OCI-LY3 (cell line): ENCODE measurements around the gene TRPV2.

ENCODE experiments used
- H2AFZ ChIP-seq: fragments of 200-600, 300-600 bp; shearing (Covaris generic); 2 replicates; pipeline ENCODE4 v1.6.0; 2014; ENCODE audit warnings: antibody characterized with exemption, low read depth, low read length
- H3K27ac ChIP-seq: fragments of 200-600, 300-600 bp; sonication (generic); 2 replicates; pipeline ENCODE4 v1.5.1; 2014; ENCODE audit warnings: mild to moderate bottlenecking, low read length, moderate library complexity, mixed read lengths
- H3K27me3 ChIP-seq: fragments of 200-600, 300-600 bp; sonication (generic); 2 replicates; pipeline ENCODE4 v1.6.1; 2014; ENCODE audit warnings: low read depth, low read length, mixed read lengths
- H3K36me3 ChIP-seq: fragments of 200-600, 300-600 bp; sonication (generic); replicated peaks from 2 replicates; pipeline ENCODE3; 2014; ENCODE audit warnings: low read depth, low read length, mixed read lengths
- H3K4me1 ChIP-seq: fragments of 300-600, 200-600 bp; sonication (generic); 2 replicates; pipeline ENCODE4 v1.6.1; 2014; ENCODE audit warnings: low read length, mixed read lengths
- H3K4me2 ChIP-seq: fragments of 200-600, 300-600 bp; sonication (generic); 2 replicates; pipeline ENCODE4 v1.6.1; 2014; ENCODE audit warnings: low read length, mixed read lengths
- H3K4me3 ChIP-seq: fragments of 300-600, 200-600 bp; sonication (generic); 2 replicates; pipeline ENCODE4 v1.5.1; 2014; ENCODE audit warnings: antibody characterized with exemption, mild to moderate bottlenecking, low read length, moderate library complexity
- H3K79me2 ChIP-seq: fragments of 300-600, 200-600 bp; shearing (Covaris generic); 2 replicates; pipeline ENCODE4 v1.6.1; 2014; ENCODE audit warnings: mild to moderate bottlenecking, low read length, mixed read lengths
- H3K9ac ChIP-seq: fragments of 300-600, 200-600 bp; shearing (Covaris generic); 2 replicates; pipeline ENCODE4 v1.6.0; 2014; ENCODE audit warnings: mild to moderate bottlenecking, low read length, moderate library complexity
- H3K9me3 ChIP-seq: fragments of 200-600, 300-600 bp; shearing (Covaris generic); 2 replicates; pipeline ENCODE4 v1.6.1; 2014; ENCODE audit warnings: low read length, mixed read lengths; ENCODE audit not compliant: insufficient read depth
- H4K20me1 ChIP-seq: fragments of 200-600, 300-600 bp; sonication (generic); 2 replicates; pipeline ENCODE4 v1.6.1; 2016; ENCODE audit warnings: low read length, mixed read lengths; ENCODE audit not compliant: insufficient read depth
- EZH2phosphoT487 ChIP-seq: fragments of 200-600 bp; shearing (Covaris generic); IDR thresholded peaks from 2 replicates; pipeline ENCODE4 v1.6.1; 2018; ENCODE audit warnings: antibody characterized with exemption, mixed run types, low read depth
- TF ChIP-seq, protein P1 (sequence below): fragments of 200-600, 300-600 bp; sonication (generic); IDR thresholded peaks from 2 replicates; pipeline ENCODE4 v1.5.1; 2014; ENCODE audit warnings: antibody characterized with exemption, low read length, low read depth

Gene TRPV2, protein sequence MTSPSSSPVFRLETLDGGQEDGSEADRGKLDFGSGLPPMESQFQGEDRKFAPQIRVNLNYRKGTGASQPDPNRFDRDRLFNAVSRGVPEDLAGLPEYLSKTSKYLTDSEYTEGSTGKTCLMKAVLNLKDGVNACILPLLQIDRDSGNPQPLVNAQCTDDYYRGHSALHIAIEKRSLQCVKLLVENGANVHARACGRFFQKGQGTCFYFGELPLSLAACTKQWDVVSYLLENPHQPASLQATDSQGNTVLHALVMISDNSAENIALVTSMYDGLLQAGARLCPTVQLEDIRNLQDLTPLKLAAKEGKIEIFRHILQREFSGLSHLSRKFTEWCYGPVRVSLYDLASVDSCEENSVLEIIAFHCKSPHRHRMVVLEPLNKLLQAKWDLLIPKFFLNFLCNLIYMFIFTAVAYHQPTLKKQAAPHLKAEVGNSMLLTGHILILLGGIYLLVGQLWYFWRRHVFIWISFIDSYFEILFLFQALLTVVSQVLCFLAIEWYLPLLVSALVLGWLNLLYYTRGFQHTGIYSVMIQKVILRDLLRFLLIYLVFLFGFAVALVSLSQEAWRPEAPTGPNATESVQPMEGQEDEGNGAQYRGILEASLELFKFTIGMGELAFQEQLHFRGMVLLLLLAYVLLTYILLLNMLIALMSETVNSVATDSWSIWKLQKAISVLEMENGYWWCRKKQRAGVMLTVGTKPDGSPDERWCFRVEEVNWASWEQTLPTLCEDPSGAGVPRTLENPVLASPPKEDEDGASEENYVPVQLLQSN

DNA sequence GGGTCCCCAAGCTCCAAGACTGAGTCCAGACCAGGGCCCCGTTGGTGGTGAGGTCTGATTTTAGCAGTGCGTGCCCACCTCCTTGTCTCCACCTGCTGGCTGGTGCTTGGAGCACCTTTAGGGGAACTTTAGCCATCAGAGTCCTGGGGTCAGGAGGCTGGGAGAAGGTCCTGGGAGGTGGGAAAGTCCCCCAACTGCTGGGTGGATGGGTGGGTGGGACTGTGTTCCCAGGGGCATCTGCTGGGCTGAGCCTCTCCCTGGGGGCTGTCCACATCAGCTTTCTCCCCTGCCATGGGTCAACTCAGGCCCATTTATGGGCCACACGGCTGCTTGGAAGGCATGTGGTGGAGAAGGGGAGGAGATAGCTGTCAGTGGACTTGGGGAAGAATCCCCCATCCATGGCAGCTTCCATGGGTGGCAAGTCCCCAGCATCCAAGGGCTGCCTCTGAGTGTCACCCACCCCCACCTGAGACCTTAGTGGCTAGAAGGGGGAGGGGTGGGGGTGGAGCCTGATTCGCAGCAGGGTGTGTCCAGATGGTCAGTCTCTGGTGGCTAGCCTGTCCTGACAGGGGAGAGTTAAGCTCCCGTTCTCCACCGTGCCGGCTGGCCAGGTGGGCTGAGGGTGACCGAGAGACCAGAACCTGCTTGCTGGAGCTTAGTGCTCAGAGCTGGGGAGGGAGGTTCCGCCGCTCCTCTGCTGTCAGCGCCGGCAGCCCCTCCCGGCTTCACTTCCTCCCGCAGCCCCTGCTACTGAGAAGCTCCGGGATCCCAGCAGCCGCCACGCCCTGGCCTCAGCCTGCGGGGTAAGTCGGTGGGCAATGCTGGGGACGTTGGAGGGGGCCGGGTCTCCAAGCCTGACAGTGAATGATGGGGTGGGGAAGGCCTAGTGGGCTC lies at the start of gene TRPV2:
TRPV2 (plus strand) TSS at position 541 of the 894 bp plus-strand sequence. CDS start 2,098 bp downstream, outside the sequence.
- H3K27ac ChIP-seq: peak within 1 kb of the TSS; percentile 94
- H3K36me3 ChIP-seq: no peaks in the 10 kb centered on the region
- H3K27me3 ChIP-seq: no peaks in the 10 kb centered on the region
- H3K79me2 ChIP-seq: peaks cover 19% of the 10 kb centered on the region
- no peaks in the 10 kb centered on the region for H4K20me1 ChIP-seq
- peaks cover 39% of the 10 kb centered on the region for H3K4me1 ChIP-seq
- no peak within 1 kb of the TSS for H2AFZ ChIP-seq
- H3K9ac ChIP-seq: peak within 1 kb of the TSS; percentile 85
- TF ChIP-seq, protein P1, sequence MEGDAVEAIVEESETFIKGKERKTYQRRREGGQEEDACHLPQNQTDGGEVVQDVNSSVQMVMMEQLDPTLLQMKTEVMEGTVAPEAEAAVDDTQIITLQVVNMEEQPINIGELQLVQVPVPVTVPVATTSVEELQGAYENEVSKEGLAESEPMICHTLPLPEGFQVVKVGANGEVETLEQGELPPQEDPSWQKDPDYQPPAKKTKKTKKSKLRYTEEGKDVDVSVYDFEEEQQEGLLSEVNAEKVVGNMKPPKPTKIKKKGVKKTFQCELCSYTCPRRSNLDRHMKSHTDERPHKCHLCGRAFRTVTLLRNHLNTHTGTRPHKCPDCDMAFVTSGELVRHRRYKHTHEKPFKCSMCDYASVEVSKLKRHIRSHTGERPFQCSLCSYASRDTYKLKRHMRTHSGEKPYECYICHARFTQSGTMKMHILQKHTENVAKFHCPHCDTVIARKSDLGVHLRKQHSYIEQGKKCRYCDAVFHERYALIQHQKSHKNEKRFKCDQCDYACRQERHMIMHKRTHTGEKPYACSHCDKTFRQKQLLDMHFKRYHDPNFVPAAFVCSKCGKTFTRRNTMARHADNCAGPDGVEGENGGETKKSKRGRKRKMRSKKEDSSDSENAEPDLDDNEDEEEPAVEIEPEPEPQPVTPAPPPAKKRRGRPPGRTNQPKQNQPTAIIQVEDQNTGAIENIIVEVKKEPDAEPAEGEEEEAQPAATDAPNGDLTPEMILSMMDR: peak; percentile 63
- TF ChIP-seq EZH2phosphoT487: no peak
- no peaks in the 10 kb centered on the region for H3K9me3 ChIP-seq
- peak within 1 kb of the TSS; percentile 95 for H3K4me2 ChIP-seq
- peak within 1 kb of the TSS; percentile 89 for H3K4me3 ChIP-seq

DNA sequence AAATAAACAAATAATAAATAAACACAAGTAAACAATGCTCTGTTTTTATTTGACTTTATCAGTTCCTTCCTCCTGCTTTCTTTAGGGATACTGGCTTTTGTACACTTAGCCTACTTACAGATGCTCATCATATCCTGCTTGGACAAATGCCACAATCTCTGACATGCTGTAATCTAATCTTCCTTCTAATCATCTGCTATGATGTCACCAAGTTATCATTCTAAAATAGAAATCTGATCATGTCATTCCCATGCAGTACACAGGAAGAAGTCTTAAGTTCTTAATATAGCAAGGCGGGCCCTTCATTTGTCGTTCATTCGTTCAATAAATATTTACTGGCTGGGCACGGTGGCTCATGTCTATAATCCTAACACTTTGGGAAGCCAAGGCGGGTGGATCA lies 43.6 kb upstream of the TRPV2 start:
- Histone ChIP-seq H3K79me2 (no peaks in the 10 kb centered on the region), H3K9ac (no peak overlapping the region), H3K9me3 (no peaks in the 10 kb centered on the region), H3K4me3 (no peak overlapping the region), H4K20me1 (no peaks in the 10 kb centered on the region), H3K36me3 (no peaks in the 10 kb centered on the region), H3K4me2 (no peak overlapping the region), H3K4me1 (no peaks in the 10 kb centered on the region), H2AFZ (no peak overlapping the region), H3K27ac (no peak overlapping the region), H3K27me3 (no peaks in the 10 kb centered on the region)
- no peak for TF ChIP-seq EZH2phosphoT487
- TF ChIP-seq, protein P1: no peak

DNA sequence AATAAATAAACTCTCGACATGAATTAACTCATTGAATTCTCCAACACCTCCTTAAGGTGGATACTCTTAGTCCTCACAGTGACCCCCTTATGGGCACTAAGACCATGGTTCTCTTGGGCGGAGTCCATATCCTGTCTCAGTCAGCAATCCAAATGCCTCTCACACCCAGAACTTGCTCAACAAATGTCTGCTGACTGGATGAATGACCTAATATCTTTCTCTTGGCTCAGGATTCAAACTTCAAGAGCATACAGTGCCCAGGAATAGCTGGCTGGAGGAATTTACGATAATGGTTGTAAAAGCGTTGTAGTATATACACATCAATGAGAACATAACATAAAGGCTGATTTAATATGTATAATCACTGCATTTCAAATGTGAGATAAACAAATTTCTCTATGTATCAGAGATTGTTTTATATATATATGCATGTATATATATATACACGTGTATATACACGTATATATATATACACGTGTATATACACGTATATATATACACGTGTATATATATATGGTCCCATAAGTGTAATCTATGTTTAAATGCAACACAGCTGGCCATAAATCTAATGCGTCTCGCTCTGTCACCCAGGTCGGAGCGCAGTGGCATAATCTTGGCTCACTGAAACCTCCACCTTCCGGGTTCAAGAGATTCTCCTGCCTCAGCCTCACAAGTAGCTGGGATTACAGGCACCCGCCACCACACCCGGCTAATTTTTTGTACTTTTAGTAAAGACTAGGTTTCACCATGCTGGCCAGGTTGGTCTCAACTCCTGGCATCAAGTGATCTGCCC lies 41.0 kb upstream of the TRPV2 start:
- TF ChIP-seq EZH2phosphoT487: no peak
- TF ChIP-seq, protein P1: no peak

More for the DNA sequence above, 41.0 kb upstream of the TRPV2 start:
- no peaks in the 10 kb centered on the region for H3K27me3 ChIP-seq
- H3K4me3 ChIP-seq: no peak overlapping the region
- no peaks in the 10 kb centered on the region for H4K20me1 ChIP-seq
- H3K9ac ChIP-seq: no peak overlapping the region
- no peaks in the 10 kb centered on the region for H3K79me2 ChIP-seq
- no peak overlapping the region for H2AFZ ChIP-seq
- H3K9me3 ChIP-seq: no peaks in the 10 kb centered on the region
- no peak overlapping the region for H3K4me2 ChIP-seq
- no peaks in the 10 kb centered on the region for H3K36me3 ChIP-seq
- H3K27ac ChIP-seq: no peak overlapping the region
- no peaks in the 10 kb centered on the region for H3K4me1 ChIP-seq
